ENCODE results near the gene ATIC.

ATIC gene

GRCh38 chr2:215362562-215362904, 50.7 kb downstream of the ATIC start:
- Histone ChIP-seq H3K4me3 (ENCODE audit: low read depth, low read length) (no peak overlapping the region), H3K9me3 (ENCODE audit: control insufficient read depth, insufficient read depth, low read depth, low read length) (no peaks in the 10 kb centered on the region), H3K4me1 (ENCODE audit: control insufficient read depth, insufficient read depth, low read length) (no peaks in the 10 kb centered on the region), H3K27ac (ENCODE audit: extremely low read depth, low read depth, low read length) (no peak overlapping the region), H3K36me3 (ENCODE audit: control insufficient read depth in 2 of 2, insufficient read depth in 1 of 2, low read length in 2 of 2) (peaks cover 35 to 77% of the 10 kb centered on the region in 2 experiments)
- POLR2A ChIA-PET = no interaction called here
- TF ChIP-seq ZXDB (tag by site-specific recombination; IDR thresholded peaks at IDR 0.05) (no peak), ZNF449 (tag by site-specific recombination; IDR thresholded peaks at IDR 0.05) (no peak), ZBTB21 (tag by site-specific recombination; IDR thresholded peaks at IDR 0.05) (no peak), ZNF48 (tag by site-specific recombination; IDR thresholded peaks at IDR 0.05) (no peak), ZNF239 (tag by site-specific recombination; IDR thresholded peaks at IDR 0.05) (no peak), OVOL3 (tag by site-specific recombination; IDR thresholded peaks at IDR 0.05) (no peak), ZBTB49 (tag by site-specific recombination; IDR thresholded peaks at IDR 0.05; ENCODE audit: low read depth) (no peak), ZNF558 (tag by site-specific recombination; IDR thresholded peaks at IDR 0.05) (no peak)
- TF ChIP-seq, protein P1, sequence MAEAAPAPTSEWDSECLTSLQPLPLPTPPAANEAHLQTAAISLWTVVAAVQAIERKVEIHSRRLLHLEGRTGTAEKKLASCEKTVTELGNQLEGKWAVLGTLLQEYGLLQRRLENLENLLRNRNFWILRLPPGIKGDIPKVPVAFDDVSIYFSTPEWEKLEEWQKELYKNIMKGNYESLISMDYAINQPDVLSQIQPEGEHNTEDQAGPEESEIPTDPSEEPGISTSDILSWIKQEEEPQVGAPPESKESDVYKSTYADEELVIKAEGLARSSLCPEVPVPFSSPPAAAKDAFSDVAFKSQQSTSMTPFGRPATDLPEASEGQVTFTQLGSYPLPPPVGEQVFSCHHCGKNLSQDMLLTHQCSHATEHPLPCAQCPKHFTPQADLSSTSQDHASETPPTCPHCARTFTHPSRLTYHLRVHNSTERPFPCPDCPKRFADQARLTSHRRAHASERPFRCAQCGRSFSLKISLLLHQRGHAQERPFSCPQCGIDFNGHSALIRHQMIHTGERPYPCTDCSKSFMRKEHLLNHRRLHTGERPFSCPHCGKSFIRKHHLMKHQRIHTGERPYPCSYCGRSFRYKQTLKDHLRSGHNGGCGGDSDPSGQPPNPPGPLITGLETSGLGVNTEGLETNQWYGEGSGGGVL (tag by site-specific recombination; IDR thresholded peaks at IDR 0.05) = no peak
- TF ChIP-seq, protein P2, sequence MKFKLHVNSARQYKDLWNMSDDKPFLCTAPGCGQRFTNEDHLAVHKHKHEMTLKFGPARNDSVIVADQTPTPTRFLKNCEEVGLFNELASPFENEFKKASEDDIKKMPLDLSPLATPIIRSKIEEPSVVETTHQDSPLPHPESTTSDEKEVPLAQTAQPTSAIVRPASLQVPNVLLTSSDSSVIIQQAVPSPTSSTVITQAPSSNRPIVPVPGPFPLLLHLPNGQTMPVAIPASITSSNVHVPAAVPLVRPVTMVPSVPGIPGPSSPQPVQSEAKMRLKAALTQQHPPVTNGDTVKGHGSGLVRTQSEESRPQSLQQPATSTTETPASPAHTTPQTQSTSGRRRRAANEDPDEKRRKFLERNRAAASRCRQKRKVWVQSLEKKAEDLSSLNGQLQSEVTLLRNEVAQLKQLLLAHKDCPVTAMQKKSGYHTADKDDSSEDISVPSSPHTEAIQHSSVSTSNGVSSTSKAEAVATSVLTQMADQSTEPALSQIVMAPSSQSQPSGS (tag by site-specific recombination; IDR thresholded peaks at IDR 0.05; ENCODE audit: low read depth) = no peak
- CTCF ChIA-PET = interaction anchor here (0.6 kb wide), 1 partner anchor 67 kb away, joined by 3 read pairs; no protein-coding TSS in a partner anchor

DNA sequence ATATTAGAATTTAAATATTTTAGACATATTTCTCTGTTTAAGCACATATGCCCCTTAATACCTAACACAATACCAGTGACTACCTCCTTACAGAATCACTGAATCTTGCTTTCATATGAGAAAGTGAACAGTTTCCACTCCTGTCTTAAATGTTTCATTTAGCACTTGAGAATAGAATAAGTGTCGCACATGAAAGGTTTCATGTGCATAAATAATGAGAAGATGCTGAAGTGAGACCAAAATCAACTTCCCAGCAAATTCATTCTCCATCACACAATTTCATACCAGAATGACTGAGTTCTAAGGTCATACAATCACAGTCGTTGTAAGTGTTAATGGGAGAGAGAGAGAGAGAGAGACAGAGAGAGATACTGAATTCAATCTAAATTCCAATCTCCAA, 51.2 kb downstream of the ATIC start:
- CTCF ChIA-PET = no interaction called here
- Histone ChIP-seq H3K36me3 (ENCODE audit: control insufficient read depth in 2 of 2, insufficient read depth in 1 of 2, low read length in 2 of 2) (peaks cover 37 to 82% of the 10 kb centered on the region in 2 experiments), H3K4me1 (ENCODE audit: control insufficient read depth, insufficient read depth, low read length) (no peaks in the 10 kb centered on the region), H3K4me3 (ENCODE audit: low read depth, low read length) (no peak overlapping the region), H3K27ac (ENCODE audit: extremely low read depth, low read depth, low read length) (no peak overlapping the region), H3K9me3 (ENCODE audit: control insufficient read depth, insufficient read depth, low read depth, low read length) (no peaks in the 10 kb centered on the region)
- POLR2A ChIA-PET = no interaction called here
- TF ChIP-seq, protein P3, sequence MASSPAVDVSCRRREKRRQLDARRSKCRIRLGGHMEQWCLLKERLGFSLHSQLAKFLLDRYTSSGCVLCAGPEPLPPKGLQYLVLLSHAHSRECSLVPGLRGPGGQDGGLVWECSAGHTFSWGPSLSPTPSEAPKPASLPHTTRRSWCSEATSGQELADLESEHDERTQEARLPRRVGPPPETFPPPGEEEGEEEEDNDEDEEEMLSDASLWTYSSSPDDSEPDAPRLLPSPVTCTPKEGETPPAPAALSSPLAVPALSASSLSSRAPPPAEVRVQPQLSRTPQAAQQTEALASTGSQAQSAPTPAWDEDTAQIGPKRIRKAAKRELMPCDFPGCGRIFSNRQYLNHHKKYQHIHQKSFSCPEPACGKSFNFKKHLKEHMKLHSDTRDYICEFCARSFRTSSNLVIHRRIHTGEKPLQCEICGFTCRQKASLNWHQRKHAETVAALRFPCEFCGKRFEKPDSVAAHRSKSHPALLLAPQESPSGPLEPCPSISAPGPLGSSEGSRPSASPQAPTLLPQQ (tag by site-specific recombination; IDR thresholded peaks at IDR 0.05) = no peak
- no peak for TF ChIP-seq ZNF223 (tag by site-specific recombination; IDR thresholded peaks at IDR 0.05)
- TF ChIP-seq ZNF521 (tag by site-specific recombination; IDR thresholded peaks at IDR 0.05) = no peak
- no peak for TF ChIP-seq ZNF2 (tag by site-specific recombination; IDR thresholded peaks at IDR 0.05)
- no peak for TF ChIP-seq REPIN1 (tag by site-specific recombination; IDR thresholded peaks at IDR 0.05; ENCODE audit: low read depth)
- TF ChIP-seq ZBTB7A (tag by site-specific recombination; IDR thresholded peaks at IDR 0.05; ENCODE audit: low read depth) = no peak
